Duodenal mucosa (tissue), 2 donors: ENCODE measurements around the gene TRH.

Experiments
- H3K27ac ChIP-seq: one replicate; pipeline ENCODE4 v1.7.0; 2013; ENCODE audit warnings: low read depth, low read length
- H3K27me3 ChIP-seq, 2 donors: one replicate each; pipeline ENCODE4 v1.7.0; 2013; ENCODE audit warnings: low read length in 2 of 2, control low read depth in 1 of 2; ENCODE audit not compliant: insufficient read depth in 2 of 2, control insufficient read depth in 1 of 2
- H3K36me3 ChIP-seq, 2 donors: one replicate each; pipeline ENCODE4 v1.7.0; 2013; ENCODE audit warnings: low read length in 2 of 2, control low read depth in 1 of 2; ENCODE audit not compliant: insufficient read depth in 2 of 2, control insufficient read depth in 1 of 2
- H3K4me1 ChIP-seq, 2 donors: one replicate each; pipeline ENCODE4 v1.7.0; 2013; ENCODE audit warnings: low read length in 2 of 2, control low read depth in 1 of 2; ENCODE audit not compliant: insufficient read depth in 2 of 2, control insufficient read depth in 1 of 2
- H3K4me3 ChIP-seq, 2 donors: one replicate each; pipeline ENCODE4 v1.7.0; 2013; ENCODE audit warnings: low read length in 2 of 2, low read depth in 1 of 2
- H3K9ac ChIP-seq, 2 donors: one replicate each; pipeline ENCODE4 v1.7.0; 2013; ENCODE audit warnings: low read length in 2 of 2, low read depth in 1 of 2
- H3K9me3 ChIP-seq, 2 donors: one replicate each; pipeline ENCODE4 v1.7.0; 2013; ENCODE audit warnings: low read length in 2 of 2, control low read depth in 1 of 2; ENCODE audit not compliant: control insufficient read depth in 1 of 2

Gene TRH

GRCh38 chr3:129943020-129943419 lies 31.5 kb upstream of the TRH start:
- Histone ChIP-seq H3K4me1 (no peaks in the 10 kb centered on the region), H3K4me3 (no peak overlapping the region), H3K27ac (no peak overlapping the region), H3K9ac (no peak overlapping the region), H3K9me3 (no peaks in the 10 kb centered on the region), H3K27me3 (no peaks in the 10 kb centered on the region), H3K36me3 (no peaks in the 10 kb centered on the region)

- Histone ChIP-seq H3K4me3 (no peak overlapping the region), H3K4me1 (no peaks in the 10 kb centered on the region), H3K36me3 (no peaks in the 10 kb centered on the region), H3K27ac (no peak overlapping the region), H3K27me3 (no peaks in the 10 kb centered on the region), H3K9ac (no peak overlapping the region), H3K9me3 (no peaks in the 10 kb centered on the region)
Observed at GRCh38 chr3:129944709-129945108, 29.8 kb upstream of the TRH start.

GRCh38 chr3:129947538-129948240 lies 26.8 kb upstream of the TRH start:
- no peaks in the 10 kb centered on the region for H3K9me3 ChIP-seq
- no peak overlapping the region for H3K4me3 ChIP-seq
- no peak overlapping the region for H3K9ac ChIP-seq
- H3K4me1 ChIP-seq = no peaks in the 10 kb centered on the region
- H3K27ac ChIP-seq = no peak overlapping the region
- H3K27me3 ChIP-seq = no peaks in the 10 kb centered on the region
- H3K36me3 ChIP-seq = no peaks in the 10 kb centered on the region

- Histone ChIP-seq H3K4me1 (no peaks in the 10 kb centered on the region), H3K27ac (no peak overlapping the region), H3K4me3 (no peak overlapping the region), H3K9ac (no peak overlapping the region), H3K27me3 (no peaks in the 10 kb centered on the region), H3K9me3 (no peaks in the 10 kb centered on the region), H3K36me3 (no peaks in the 10 kb centered on the region)
Observed at GRCh38 chr3:129950318-129951046, 24.0 kb upstream of the TRH start.

- Histone ChIP-seq H3K9ac (no peak overlapping the region), H3K36me3 (no peaks in the 10 kb centered on the region), H3K9me3 (no peaks in the 10 kb centered on the region), H3K27me3 (peaks cover 0 to 6% of the 10 kb centered on the region in 2 donors), H3K4me3 (no peak overlapping the region), H3K27ac (no peak overlapping the region), H3K4me1 (no peaks in the 10 kb centered on the region)
Observed at GRCh38 chr3:129952556-129953355, 21.8 kb upstream of the TRH start.

- no peak overlapping the region for H3K9ac ChIP-seq
- H3K4me1 ChIP-seq = no peaks in the 10 kb centered on the region
- H3K9me3 ChIP-seq = no peaks in the 10 kb centered on the region
- H3K27me3 ChIP-seq = peaks cover 0 to 6% of the 10 kb centered on the region in 2 donors
- H3K27ac ChIP-seq = no peak overlapping the region
- H3K36me3 ChIP-seq = no peaks in the 10 kb centered on the region
- H3K4me3 ChIP-seq = no peak overlapping the region
Observed at GRCh38 chr3:129953621-129954020, 20.9 kb upstream of the TRH start.

- Histone ChIP-seq H3K4me1 (no peaks in the 10 kb centered on the region), H3K9me3 (no peaks in the 10 kb centered on the region), H3K36me3 (no peaks in the 10 kb centered on the region), H3K4me3 (no peak overlapping the region), H3K27ac (no peak overlapping the region), H3K9ac (no peak overlapping the region), H3K27me3 (peaks cover 0 to 6% of the 10 kb centered on the region in 2 donors)
Observed at GRCh38 chr3:129954514-129954913, 20.0 kb upstream of the TRH start.

- H3K9ac ChIP-seq = no peak overlapping the region
- H3K9me3 ChIP-seq = no peaks in the 10 kb centered on the region
- H3K4me3 ChIP-seq = no peak overlapping the region
- H3K27me3 ChIP-seq = peaks cover 0 to 6% of the 10 kb centered on the region in 2 donors
- no peaks in the 10 kb centered on the region for H3K36me3 ChIP-seq
- H3K27ac ChIP-seq = no peak overlapping the region
- H3K4me1 ChIP-seq = no peaks in the 10 kb centered on the region
Observed at GRCh38 chr3:129956936-129957335, 17.6 kb upstream of the TRH start.

GRCh38 chr3:129958755-129959154 lies 15.8 kb upstream of the TRH start:
- Histone ChIP-seq H3K27me3 (peaks cover 0 to 6% of the 10 kb centered on the region in 2 donors), H3K9ac (no peak overlapping the region), H3K4me1 (no peaks in the 10 kb centered on the region), H3K9me3 (no peaks in the 10 kb centered on the region), H3K27ac (no peak overlapping the region), H3K36me3 (no peaks in the 10 kb centered on the region), H3K4me3 (no peak overlapping the region)

GRCh38 chr3:129961141-129961541 lies 13.4 kb upstream of the TRH start:
- H3K9me3 ChIP-seq = no peaks in the 10 kb centered on the region
- no peak overlapping the region for H3K27ac ChIP-seq
- no peak overlapping the region for H3K9ac ChIP-seq
- no peaks in the 10 kb centered on the region for H3K4me1 ChIP-seq
- H3K36me3 ChIP-seq = no peaks in the 10 kb centered on the region
- no peak overlapping the region for H3K4me3 ChIP-seq
- H3K27me3 ChIP-seq = peaks cover 0 to under 1% of the 10 kb centered on the region in 2 donors
